GM12892 (cell line): ENCODE measurements around the gene ARL6IP4.

Experiments used
- POLR2A ChIP-seq: IDR thresholded peaks from 2 replicates; pipeline ENCODE4 v1.6.1; 2011; ENCODE audit warnings: low read depth, low read length, control low read depth
- POLR2AphosphoS5 ChIP-seq: IDR thresholded peaks from 2 replicates; pipeline ENCODE4 v1.6.1; 2011; ENCODE audit warnings: low read depth, low read length, control low read depth

GRCh38 chr12:122998316-122998715 is 17.8 kb downstream of the ARL6IP4 start:
- no peak for TF ChIP-seq POLR2A
- TF ChIP-seq POLR2AphosphoS5, result no peak
